ENCODE results near the gene ATG10. TPM values are rescaled to one million over a fixed set of nuclear protein-coding genes. Genes with fewer than 3 reads are reported as not detected.

ATG10 gene
- total RNA-seq, 4 donors from 2014 or later = 5.6 to 10.7 (median 8.3) TPM

DNA sequence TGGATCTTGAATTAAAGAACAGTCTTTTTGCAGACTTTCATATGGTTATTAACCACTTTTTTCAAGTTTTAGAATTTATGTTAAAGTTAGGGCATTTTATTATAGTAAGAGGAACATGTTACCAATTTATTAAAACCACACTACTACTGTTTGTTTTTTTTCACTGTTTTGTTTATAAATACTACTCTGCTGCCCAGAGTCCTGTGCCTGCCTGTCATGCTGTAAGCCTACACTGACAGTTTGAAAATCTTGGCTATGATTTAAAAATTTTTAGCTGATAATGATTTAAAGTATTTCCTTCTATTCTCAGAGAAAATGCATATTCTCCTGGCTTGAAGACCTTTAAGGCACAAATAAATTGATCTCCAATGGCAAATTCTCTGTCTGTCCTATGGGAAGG lies 177.6 kb downstream of the ATG10 start:
- H3K27ac ChIP-seq = no peak overlapping the region
- peaks cover 13% of the 10 kb centered on the region for H3K4me1 ChIP-seq
- DNase-seq (ENCODE audit: low spot score in 2 of 2) = no peak
- no peaks in the 10 kb centered on the region for H3K36me3 ChIP-seq
- H3K27me3 ChIP-seq = no peaks in the 10 kb centered on the region
- no peak overlapping the region for H3K4me3 ChIP-seq
- H3K9me3 ChIP-seq = no peaks in the 10 kb centered on the region
- TF ChIP-seq CTCF (IDR thresholded peaks at IDR 0.05) = no peak
- TF ChIP-seq POLR2A (IDR thresholded peaks at IDR 0.05) = no peak
- TF ChIP-seq POLR2AphosphoS5 (IDR thresholded peaks at IDR 0.05) = no peak
- TF ChIP-seq EP300 (IDR thresholded peaks at IDR 0.05) = no peak

DNA sequence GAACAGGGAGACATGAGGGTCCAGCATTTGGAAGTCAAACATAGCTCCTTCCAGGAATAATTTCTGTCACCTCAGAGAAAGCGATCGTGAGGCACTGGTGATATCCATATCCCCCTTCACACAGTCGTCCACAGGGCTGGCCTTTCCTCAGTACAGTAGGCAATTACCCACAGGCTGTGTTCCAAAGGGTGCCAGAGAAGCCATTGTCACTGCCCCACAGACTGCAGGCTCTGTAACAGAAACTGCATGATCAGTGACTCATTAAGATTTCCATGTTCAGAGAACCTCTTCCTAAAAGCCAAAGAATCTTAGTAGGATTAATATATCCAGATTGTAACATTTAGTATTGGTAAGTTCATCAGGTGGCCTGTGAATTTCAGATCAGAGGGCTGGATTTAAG lies 178.7 kb downstream of the ATG10 start:
- H3K4me3 ChIP-seq = no peak overlapping the region

GRCh38 chr5:82151204-82151603 lies 179.4 kb downstream of the ATG10 start:
- Histone ChIP-seq H3K4me3 (no peak overlapping the region), H3K27ac (no peak overlapping the region), H3K4me1 (peaks cover 13% of the 10 kb centered on the region), H3K27me3 (no peaks in the 10 kb centered on the region), H3K36me3 (no peaks in the 10 kb centered on the region), H3K9me3 (no peaks in the 10 kb centered on the region)
- no peak for TF ChIP-seq POLR2AphosphoS5 (IDR thresholded peaks at IDR 0.05)
- TF ChIP-seq EP300 (IDR thresholded peaks at IDR 0.05) = no peak
- TF ChIP-seq POLR2A (IDR thresholded peaks at IDR 0.05) = no peak
- TF ChIP-seq CTCF (IDR thresholded peaks at IDR 0.05) = no peak
- WGBS = 70% methylated on average over 1 of the region's 1 CpG
- no peak for DNase-seq (ENCODE audit: low spot score in 2 of 2)

More for the DNA sequence above, 178.7 kb downstream of the ATG10 start:
- Histone ChIP-seq H3K4me1 (peaks cover 13% of the 10 kb centered on the region), H3K27me3 (no peaks in the 10 kb centered on the region), H3K36me3 (no peaks in the 10 kb centered on the region), H3K27ac (no peak overlapping the region), H3K9me3 (no peaks in the 10 kb centered on the region)
- TF ChIP-seq CTCF (IDR thresholded peaks at IDR 0.05) (no peak), EP300 (IDR thresholded peaks at IDR 0.05) (no peak), POLR2A (IDR thresholded peaks at IDR 0.05) (no peak), POLR2AphosphoS5 (IDR thresholded peaks at IDR 0.05) (no peak)
- DNase-seq (ENCODE audit: low spot score in 2 of 2) = no peak
- 96% methylated on average over 3 of the region's 3 CpGs for WGBS

- Histone ChIP-seq H3K4me1 (peaks cover 13% of the 10 kb centered on the region), H3K36me3 (no peaks in the 10 kb centered on the region), H3K27me3 (no peaks in the 10 kb centered on the region), H3K4me3 (no peak overlapping the region), H3K9me3 (no peaks in the 10 kb centered on the region), H3K27ac (no peak overlapping the region)
- 67% methylated on average over 1 of the region's 1 CpG for WGBS
- DNase-seq (ENCODE audit: low spot score in 2 of 2) = no peak
- no peak for TF ChIP-seq CTCF (IDR thresholded peaks at IDR 0.05)
- TF ChIP-seq POLR2AphosphoS5 (IDR thresholded peaks at IDR 0.05) = no peak
- TF ChIP-seq POLR2A (IDR thresholded peaks at IDR 0.05) = no peak
- no peak for TF ChIP-seq EP300 (IDR thresholded peaks at IDR 0.05)
Measured at GRCh38 chr5:82151662-82152061, 179.8 kb downstream of the ATG10 start.

- TF ChIP-seq POLR2A (IDR thresholded peaks at IDR 0.05) (no peak), POLR2AphosphoS5 (IDR thresholded peaks at IDR 0.05) (no peak), EP300 (IDR thresholded peaks at IDR 0.05) (no peak), CTCF (IDR thresholded peaks at IDR 0.05) (no peak)
Measured at GRCh38 chr5:82152978-82153481, 181.2 kb downstream of the ATG10 start.

More at GRCh38 chr5:82152978-82153481, 181.2 kb downstream of the ATG10 start:
- WGBS = 87% methylated on average over 4 of the region's 4 CpGs
- no peak overlapping the region for H3K27ac ChIP-seq
- H3K9me3 ChIP-seq = no peaks in the 10 kb centered on the region
- H3K4me3 ChIP-seq = no peak overlapping the region
- no peak for DNase-seq (ENCODE audit: low spot score in 2 of 2)
- H3K36me3 ChIP-seq = no peaks in the 10 kb centered on the region
- H3K27me3 ChIP-seq = no peaks in the 10 kb centered on the region
- peaks cover 7% of the 10 kb centered on the region for H3K4me1 ChIP-seq

All from suprapubic skin (tissue), 4 donors.